Neural cell (in vitro differentiated cells): ENCODE results near the gene NECTIN1. TPM values are rescaled to one million over a fixed set of nuclear protein-coding genes. Genes with fewer than 3 reads are reported as not detected.

Source experiments
- H2AFZ ChIP-seq: fragments of 200-600, 300-800 bp; sonication (generic), shearing (Covaris generic); 2 replicates; pipeline ENCODE4 v1.6.0; 2014; ENCODE audit warnings: low read depth, mild to moderate bottlenecking, antibody characterized with exemption, low read length, moderate library complexity
- H3F3A ChIP-seq: fragments of 200-600 bp; shearing (Covaris generic); 2 replicates; pipeline ENCODE4 v1.6.1; 2016; ENCODE audit warnings: mild to moderate bottlenecking, moderate library complexity, mixed read lengths, antibody characterized with exemption, low read length; ENCODE audit not compliant: insufficient read depth, poor library complexity, severe bottlenecking
- H3K27ac ChIP-seq: fragments of 200-600, 300-800 bp; sonication (generic), shearing (Covaris generic); 2 replicates; pipeline ENCODE4 v1.5.1; 2014; ENCODE audit warnings: mild to moderate bottlenecking, low read length, moderate library complexity
- H3K27me3 ChIP-seq: fragments of 300-800, 200-600 bp; sonication (generic), shearing (Covaris generic); 2 replicates; pipeline ENCODE4 v1.6.0; 2014; ENCODE audit warnings: mild to moderate bottlenecking, low read depth, low read length, moderate library complexity; ENCODE audit not compliant: insufficient read depth
- H3K36me3 ChIP-seq: fragments of 300-800, 200-600 bp; sonication (generic), shearing (Covaris generic); 2 replicates; pipeline ENCODE4 v1.5.1; 2014; ENCODE audit warnings: mild to moderate bottlenecking, antibody characterized with exemption, low read length, moderate library complexity; ENCODE audit not compliant: insufficient read depth
- H3K4me2 ChIP-seq: fragments of 300-800, 200-600 bp; sonication (generic), shearing (Covaris generic); 2 replicates; pipeline ENCODE4 v1.6.0; 2014; ENCODE audit warnings: mild to moderate bottlenecking, low read length
- H3K4me3 ChIP-seq: fragments of 300-800, 200-600 bp; sonication (generic), shearing (Covaris generic); 2 replicates; pipeline ENCODE4 v1.5.1; 2014; ENCODE audit warnings: mild to moderate bottlenecking, low read length, moderate library complexity
- H3K79me2 ChIP-seq: fragments of 200-600 bp; shearing (Covaris generic); replicated peaks from 2 replicates; pipeline ENCODE4 v1.6.0; 2014; ENCODE audit warnings: mild to moderate bottlenecking, low read length, moderate library complexity; ENCODE audit not compliant: insufficient read depth
- H3K9ac ChIP-seq: fragments of 300-800, 200-600 bp; sonication (generic), shearing (Covaris generic); 2 replicates; pipeline ENCODE4 v1.6.1; 2016; ENCODE audit warnings: mild to moderate bottlenecking, low read length, mixed read lengths
- H3K9me2 ChIP-seq: fragments of 200-600 bp; shearing (Covaris generic); 2 replicates; pipeline ENCODE4 v1.6.1; 2016; ENCODE audit warnings: mild to moderate bottlenecking, low read length, mixed read lengths; ENCODE audit not compliant: insufficient read depth
- H3K9me3 ChIP-seq: fragments of 200-600, 300-800 bp; sonication (generic), shearing (Covaris generic); 2 replicates; pipeline ENCODE4 v1.6.1; 2016; ENCODE audit warnings: mild to moderate bottlenecking, mixed run types, low read length, moderate library complexity, mixed read lengths
- H4K20me1 ChIP-seq: fragments of 200-600 bp; shearing (Covaris generic); 2 replicates; pipeline ENCODE4 v1.6.1; 2016; ENCODE audit warnings: mild to moderate bottlenecking, mixed run types; ENCODE audit not compliant: insufficient read depth
- EP300 ChIP-seq: fragments of 450-650 bp; conservative IDR thresholded peaks from 2 replicates; pipeline ENCODE4 v1.6.1; 2014; ENCODE audit warnings: antibody characterized with exemption, mild to moderate bottlenecking, moderate library complexity; ENCODE audit not compliant: poor library complexity, severe bottlenecking
- EZH2 ChIP-seq: fragments of 200-600, 300-800 bp; shearing (Covaris generic), sonication (generic); IDR thresholded peaks from 2 replicates; pipeline ENCODE4 v1.6.1; 2014; ENCODE audit warnings: antibody characterized with exemption, low read length, borderline replicate concordance, mild to moderate bottlenecking; ENCODE audit not compliant: insufficient read depth, poor library complexity, severe bottlenecking
- MXI1 ChIP-seq: fragments of 450-650 bp; conservative IDR thresholded peaks from 2 replicates; pipeline ENCODE4 v1.6.1; 2014; ENCODE audit warnings: antibody characterized with exemption, mild to moderate bottlenecking; ENCODE audit not compliant: poor library complexity, severe bottlenecking
- POLR2AphosphoS5 ChIP-seq: IDR thresholded peaks from 2 replicates; pipeline ENCODE4 v1.6.1; 2012
- RAD21 ChIP-seq: fragments of 450-650 bp; conservative IDR thresholded peaks from 2 replicates; pipeline ENCODE4 v1.6.1; 2014; ENCODE audit warnings: antibody characterized with exemption, mild to moderate bottlenecking, moderate library complexity
- SMC3 ChIP-seq: fragments of 450-650 bp; conservative IDR thresholded peaks from 2 replicates; pipeline ENCODE4 v1.6.1; 2014; ENCODE audit warnings: antibody characterized with exemption, mild to moderate bottlenecking, moderate library complexity; ENCODE audit not compliant: poor library complexity
- TAF1 ChIP-seq: IDR thresholded peaks from 2 replicates; pipeline ENCODE4 v1.6.1; 2012; ENCODE audit warnings: low read depth
- polyA plus RNA-seq: library from polyadenylated mRNA; depleted of rRNA; stranded (reverse); fragments of >200 nt; gene quantifications from 2 replicates; pipeline ENCODE4 v1.2.3, GENCODE V29; 2014
- TF ChIP-seq, protein P1 (sequence below): fragments of 450-650 bp; IDR thresholded peaks from 2 replicates; pipeline ENCODE4 v1.5.1; 2014; ENCODE audit warnings: antibody characterized with exemption, mild to moderate bottlenecking, moderate library complexity; ENCODE audit not compliant: poor library complexity, severe bottlenecking
- TF ChIP-seq, protein P2 (sequence below): IDR thresholded peaks from 2 replicates; pipeline ENCODE4 v1.6.1; 2012; ENCODE audit warnings: borderline replicate concordance

The NECTIN1 gene
- polyA plus RNA-seq, 1 donor from 2014 or later: 5.6 TPM

DNA sequence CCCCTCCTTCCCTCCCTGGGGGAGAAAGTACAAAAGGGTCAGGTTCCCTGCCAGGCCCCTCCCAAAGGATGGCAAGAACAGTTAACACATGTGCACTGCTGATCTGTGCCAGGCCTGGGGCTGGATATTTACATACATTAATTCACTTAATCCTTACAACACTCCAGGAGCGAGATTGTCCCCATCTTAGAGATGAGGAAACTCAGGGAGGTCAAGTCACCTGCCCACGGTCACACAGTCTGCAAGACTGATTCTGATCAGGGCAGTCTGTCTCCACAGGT, 36.5 kb downstream of the NECTIN1 start:
- H3K4me3 ChIP-seq: no peak overlapping the region
- H3K9ac ChIP-seq: no peak overlapping the region
- no peak for TF ChIP-seq POLR2AphosphoS5
- TF ChIP-seq SMC3: no peak
- TF ChIP-seq, protein P1, sequence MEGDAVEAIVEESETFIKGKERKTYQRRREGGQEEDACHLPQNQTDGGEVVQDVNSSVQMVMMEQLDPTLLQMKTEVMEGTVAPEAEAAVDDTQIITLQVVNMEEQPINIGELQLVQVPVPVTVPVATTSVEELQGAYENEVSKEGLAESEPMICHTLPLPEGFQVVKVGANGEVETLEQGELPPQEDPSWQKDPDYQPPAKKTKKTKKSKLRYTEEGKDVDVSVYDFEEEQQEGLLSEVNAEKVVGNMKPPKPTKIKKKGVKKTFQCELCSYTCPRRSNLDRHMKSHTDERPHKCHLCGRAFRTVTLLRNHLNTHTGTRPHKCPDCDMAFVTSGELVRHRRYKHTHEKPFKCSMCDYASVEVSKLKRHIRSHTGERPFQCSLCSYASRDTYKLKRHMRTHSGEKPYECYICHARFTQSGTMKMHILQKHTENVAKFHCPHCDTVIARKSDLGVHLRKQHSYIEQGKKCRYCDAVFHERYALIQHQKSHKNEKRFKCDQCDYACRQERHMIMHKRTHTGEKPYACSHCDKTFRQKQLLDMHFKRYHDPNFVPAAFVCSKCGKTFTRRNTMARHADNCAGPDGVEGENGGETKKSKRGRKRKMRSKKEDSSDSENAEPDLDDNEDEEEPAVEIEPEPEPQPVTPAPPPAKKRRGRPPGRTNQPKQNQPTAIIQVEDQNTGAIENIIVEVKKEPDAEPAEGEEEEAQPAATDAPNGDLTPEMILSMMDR: no peak
- TF ChIP-seq MXI1: no peak
- TF ChIP-seq RAD21: no peak
- TF ChIP-seq, protein P2, sequence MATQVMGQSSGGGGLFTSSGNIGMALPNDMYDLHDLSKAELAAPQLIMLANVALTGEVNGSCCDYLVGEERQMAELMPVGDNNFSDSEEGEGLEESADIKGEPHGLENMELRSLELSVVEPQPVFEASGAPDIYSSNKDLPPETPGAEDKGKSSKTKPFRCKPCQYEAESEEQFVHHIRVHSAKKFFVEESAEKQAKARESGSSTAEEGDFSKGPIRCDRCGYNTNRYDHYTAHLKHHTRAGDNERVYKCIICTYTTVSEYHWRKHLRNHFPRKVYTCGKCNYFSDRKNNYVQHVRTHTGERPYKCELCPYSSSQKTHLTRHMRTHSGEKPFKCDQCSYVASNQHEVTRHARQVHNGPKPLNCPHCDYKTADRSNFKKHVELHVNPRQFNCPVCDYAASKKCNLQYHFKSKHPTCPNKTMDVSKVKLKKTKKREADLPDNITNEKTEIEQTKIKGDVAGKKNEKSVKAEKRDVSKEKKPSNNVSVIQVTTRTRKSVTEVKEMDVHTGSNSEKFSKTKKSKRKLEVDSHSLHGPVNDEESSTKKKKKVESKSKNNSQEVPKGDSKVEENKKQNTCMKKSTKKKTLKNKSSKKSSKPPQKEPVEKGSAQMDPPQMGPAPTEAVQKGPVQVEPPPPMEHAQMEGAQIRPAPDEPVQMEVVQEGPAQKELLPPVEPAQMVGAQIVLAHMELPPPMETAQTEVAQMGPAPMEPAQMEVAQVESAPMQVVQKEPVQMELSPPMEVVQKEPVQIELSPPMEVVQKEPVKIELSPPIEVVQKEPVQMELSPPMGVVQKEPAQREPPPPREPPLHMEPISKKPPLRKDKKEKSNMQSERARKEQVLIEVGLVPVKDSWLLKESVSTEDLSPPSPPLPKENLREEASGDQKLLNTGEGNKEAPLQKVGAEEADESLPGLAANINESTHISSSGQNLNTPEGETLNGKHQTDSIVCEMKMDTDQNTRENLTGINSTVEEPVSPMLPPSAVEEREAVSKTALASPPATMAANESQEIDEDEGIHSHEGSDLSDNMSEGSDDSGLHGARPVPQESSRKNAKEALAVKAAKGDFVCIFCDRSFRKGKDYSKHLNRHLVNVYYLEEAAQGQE: no peak
- TF ChIP-seq TAF1: no peak
- no peak for TF ChIP-seq EZH2
- no peak for TF ChIP-seq EP300
- H3K27me3 ChIP-seq: no peaks in the 10 kb centered on the region
- H4K20me1 ChIP-seq: no peaks in the 10 kb centered on the region
- H3K27ac ChIP-seq: no peak overlapping the region
- H3F3A ChIP-seq: no peaks in the 10 kb centered on the region
- peaks cover 4% of the 10 kb centered on the region for H3K79me2 ChIP-seq
- no peaks in the 10 kb centered on the region for H3K9me3 ChIP-seq
- no peak overlapping the region for H3K4me2 ChIP-seq
- H3K36me3 ChIP-seq: no peaks in the 10 kb centered on the region
- H2AFZ ChIP-seq: no peak overlapping the region
- no peaks in the 10 kb centered on the region for H3K9me2 ChIP-seq

DNA sequence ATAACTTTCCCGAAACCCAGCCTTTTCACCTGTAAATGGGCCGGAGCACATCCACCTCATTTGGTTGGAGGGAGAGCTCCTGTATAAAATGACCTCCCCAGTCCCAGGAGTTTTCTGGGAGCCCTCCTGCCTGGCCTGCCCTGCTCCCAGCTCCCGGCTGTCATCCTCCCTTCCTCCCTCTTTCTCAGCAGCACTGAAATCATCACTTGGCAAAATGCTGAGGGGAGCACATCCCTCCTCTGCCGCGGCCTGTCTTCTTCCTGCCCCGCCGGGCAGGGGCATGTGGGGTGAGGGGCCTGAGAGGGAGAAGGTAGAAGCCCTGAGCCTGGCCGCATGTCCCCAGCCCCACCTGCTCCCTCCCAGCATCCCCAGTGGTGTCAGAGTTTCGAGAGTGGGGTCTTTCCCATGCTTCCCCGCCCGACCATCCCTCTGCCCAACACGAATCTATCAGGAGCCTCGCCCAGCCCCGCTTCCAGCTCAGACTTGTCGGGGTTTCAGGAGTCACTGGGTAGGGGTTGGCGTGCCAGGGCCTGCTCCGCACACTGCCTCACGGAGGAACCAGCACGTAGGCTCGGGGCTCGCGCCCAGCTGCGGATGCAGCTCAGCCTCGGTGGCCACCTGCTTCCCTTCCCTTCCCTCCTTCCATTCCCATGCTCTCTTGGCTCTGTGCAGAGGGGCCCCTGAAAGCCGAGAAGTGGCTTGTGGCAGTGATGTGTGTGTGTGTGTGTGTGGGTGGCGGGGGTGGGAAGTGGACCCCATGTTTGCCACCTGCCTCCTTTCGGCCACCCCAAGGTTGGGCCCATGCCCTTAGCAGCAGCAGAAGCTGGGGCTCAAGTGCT, 37.1 kb downstream of the NECTIN1 start:
- no peaks in the 10 kb centered on the region for H3K9me3 ChIP-seq
- H3K27ac ChIP-seq: no peak overlapping the region
- no peak overlapping the region for H2AFZ ChIP-seq
- no peaks in the 10 kb centered on the region for H4K20me1 ChIP-seq
- no peak overlapping the region for H3K9ac ChIP-seq
- H3K27me3 ChIP-seq: no peaks in the 10 kb centered on the region
- H3K79me2 ChIP-seq: no peaks in the 10 kb centered on the region
- TF ChIP-seq SMC3: no peak
- H3K4me3 ChIP-seq: no peak overlapping the region
- no peaks in the 10 kb centered on the region for H3F3A ChIP-seq
- no peaks in the 10 kb centered on the region for H3K36me3 ChIP-seq
- no peak overlapping the region for H3K4me2 ChIP-seq
- no peaks in the 10 kb centered on the region for H3K9me2 ChIP-seq
